GM12878 (cell line): ENCODE data around the gene VANGL2. TPM values are rescaled to one million over a fixed set of nuclear protein-coding genes. Genes with fewer than 3 reads are reported as not detected.

Source experiments
- CBX3 ChIP-seq: fragments of 200-600 bp; sonication (generic); IDR thresholded peaks from 2 replicates; pipeline ENCODE4 v1.6.1; 2016; ENCODE audit warnings: low read depth, borderline replicate concordance
- GABPA ChIP-seq: IDR thresholded peaks from 2 replicates; pipeline ENCODE4 v1.6.1; 2014; ENCODE audit warnings: antibody characterized with exemption, low read depth, mild to moderate bottlenecking, inconsistent platforms
- MEF2A ChIP-seq: IDR thresholded peaks from 2 replicates; pipeline ENCODE4 v1.6.1; 2011; ENCODE audit warnings: low read depth, mild to moderate bottlenecking, low read length, moderate library complexity; ENCODE audit not compliant: insufficient read depth
- NBN ChIP-seq: fragments of 450-650 bp; IDR thresholded peaks from 2 replicates; pipeline ENCODE4 v1.6.1; 2016
- POLR2A ChIP-seq: IDR thresholded peaks from 2 replicates; pipeline ENCODE4 v1.6.1; 2011; ENCODE audit warnings: low read depth, mild to moderate bottlenecking, low read length
- RELA ChIP-seq: fragments of 450-650 bp; IDR thresholded peaks from 2 replicates; pipeline ENCODE4 v1.8.0; 2014; ENCODE audit warnings: borderline replicate concordance; ENCODE audit not compliant: partially characterized antibody
- SMC3 ChIP-seq: IDR thresholded peaks from 2 replicates; pipeline ENCODE4 v1.6.1; 2011; ENCODE audit warnings: low read length, improper control_type of control experiment, borderline replicate concordance
- SPI1 ChIP-seq: IDR thresholded peaks from 2 replicates; pipeline ENCODE4 v1.6.1; 2011; ENCODE audit warnings: low read depth, mild to moderate bottlenecking, low read length, moderate library complexity, borderline replicate concordance; ENCODE audit not compliant: insufficient read depth
- polyA plus RNA-seq, 11 experiments: library from polyadenylated mRNA; depleted of rRNA in 4 of 11; unstranded in 6 of 11; stranded (reverse) in 5 of 11; fragments of >200 nt; fragmentation: Nextera tagmentation in 4 of 11; fragmentation: Illumina TruSeq in 1 of 11; extraction: Ambion mirVana in 4 of 11; extraction: Trizol in 1 of 11; gene quantifications; 1 replicate in 1 of 11; 2 replicates in 10 of 11; pipeline versions ENCODE4 v1.2.1 to v1.2.3, GENCODE V29; 2011 to 2016; ENCODE audit warnings: inconsistent platforms in 2 of 11, missing spikeins in 2 of 11, low read depth in 1 of 11
- total RNA-seq, 4 experiments: library from RNA; depleted of rRNA in 3 of 4; stranded (reverse); fragments of >200 nt in 3 of 4; fragmentation: Illumina TruSeq in 1 of 4; extraction: Trizol in 1 of 4; gene quantifications; 2 replicates each; pipeline versions ENCODE4 v1.2.1 to v1.2.3, GENCODE V29; 2013 to 2021
- TF ChIP-seq, protein P1 (sequence below): fragments of 450-650 bp; IDR thresholded peaks from 2 replicates; pipeline ENCODE4 v1.6.1; 2016; ENCODE audit warnings: mild to moderate bottlenecking, moderate library complexity, borderline replicate concordance

VANGL2 gene
- total and polyA plus RNA-seq, 10 of the 15 experiments (the other 5 are each of a cell fraction or from before 2014, with no cell fraction given) = 0.10 to 5.0 (median 0.27) TPM

DNA sequence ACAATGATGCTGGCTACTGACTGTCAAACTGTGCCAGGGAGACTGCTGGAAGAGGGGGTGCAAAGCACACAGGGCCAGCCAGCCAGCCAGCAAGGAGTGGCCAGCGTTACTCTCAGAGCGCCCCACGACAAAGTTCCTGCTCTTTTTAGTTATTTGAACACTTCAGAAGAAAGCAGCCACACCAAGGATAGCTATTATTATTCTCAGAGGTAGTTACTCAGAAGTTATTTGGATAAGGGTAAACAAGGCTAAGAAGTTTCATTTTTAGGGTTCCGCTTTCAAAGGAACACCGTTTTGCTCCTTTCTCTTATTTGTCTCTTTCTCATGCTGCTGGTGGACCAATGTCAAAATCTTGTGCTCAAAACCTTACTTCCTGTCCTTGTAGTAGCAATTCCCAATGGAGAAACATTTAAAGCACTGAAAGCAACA, 59.9 kb downstream of the VANGL2 start (continued):
- TF ChIP-seq, protein P1, sequence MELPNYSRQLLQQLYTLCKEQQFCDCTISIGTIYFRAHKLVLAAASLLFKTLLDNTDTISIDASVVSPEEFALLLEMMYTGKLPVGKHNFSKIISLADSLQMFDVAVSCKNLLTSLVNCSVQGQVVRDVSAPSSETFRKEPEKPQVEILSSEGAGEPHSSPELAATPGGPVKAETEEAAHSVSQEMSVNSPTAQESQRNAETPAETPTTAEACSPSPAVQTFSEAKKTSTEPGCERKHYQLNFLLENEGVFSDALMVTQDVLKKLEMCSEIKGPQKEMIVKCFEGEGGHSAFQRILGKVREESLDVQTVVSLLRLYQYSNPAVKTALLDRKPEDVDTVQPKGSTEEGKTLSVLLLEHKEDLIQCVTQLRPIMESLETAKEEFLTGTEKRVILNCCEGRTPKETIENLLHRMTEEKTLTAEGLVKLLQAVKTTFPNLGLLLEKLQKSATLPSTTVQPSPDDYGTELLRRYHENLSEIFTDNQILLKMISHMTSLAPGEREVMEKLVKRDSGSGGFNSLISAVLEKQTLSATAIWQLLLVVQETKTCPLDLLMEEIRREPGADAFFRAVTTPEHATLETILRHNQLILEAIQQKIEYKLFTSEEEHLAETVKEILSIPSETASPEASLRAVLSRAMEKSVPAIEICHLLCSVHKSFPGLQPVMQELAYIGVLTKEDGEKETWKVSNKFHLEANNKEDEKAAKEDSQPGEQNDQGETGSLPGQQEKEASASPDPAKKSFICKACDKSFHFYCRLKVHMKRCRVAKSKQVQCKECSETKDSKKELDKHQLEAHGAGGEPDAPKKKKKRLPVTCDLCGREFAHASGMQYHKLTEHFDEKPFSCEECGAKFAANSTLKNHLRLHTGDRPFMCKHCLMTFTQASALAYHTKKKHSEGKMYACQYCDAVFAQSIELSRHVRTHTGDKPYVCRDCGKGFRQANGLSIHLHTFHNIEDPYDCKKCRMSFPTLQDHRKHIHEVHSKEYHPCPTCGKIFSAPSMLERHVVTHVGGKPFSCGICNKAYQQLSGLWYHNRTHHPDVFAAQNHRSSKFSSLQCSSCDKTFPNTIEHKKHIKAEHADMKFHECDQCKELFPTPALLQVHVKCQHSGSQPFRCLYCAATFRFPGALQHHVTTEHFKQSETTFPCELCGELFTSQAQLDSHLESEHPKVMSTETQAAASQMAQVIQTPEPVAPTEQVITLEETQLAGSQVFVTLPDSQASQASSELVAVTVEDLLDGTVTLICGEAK = no peak
- TF ChIP-seq POLR2A (peak; percentile 34; the same call in 1 of the 2 replicates), SMC3 (peak; percentile 25; the same call in 1 of the 2 replicates), GABPA (0 out of 2 replicates have a peak, but pooled peaks have one; percentile 0), RELA (peak; percentile 25), MEF2A (0 out of 2 replicates have a peak, but pooled peaks have one; percentile 18), CBX3 (no peak), SPI1 (0 out of 2 replicates have a peak, but pooled peaks have one; percentile 23), NBN (no peak)
